GM12873 (cell line): ENCODE measurements around the gene NAA50.

Experiments
- TF ChIP-seq, protein P1 (sequence below): IDR thresholded peaks from 2 replicates; pipeline ENCODE4 v1.5.1; 2012; ENCODE audit warnings: low read depth, mild to moderate bottlenecking, moderate library complexity, low read length, control low read depth; ENCODE audit not compliant: insufficient read depth; ENCODE audit errors: missing control alignments

NAA50 gene

DNA sequence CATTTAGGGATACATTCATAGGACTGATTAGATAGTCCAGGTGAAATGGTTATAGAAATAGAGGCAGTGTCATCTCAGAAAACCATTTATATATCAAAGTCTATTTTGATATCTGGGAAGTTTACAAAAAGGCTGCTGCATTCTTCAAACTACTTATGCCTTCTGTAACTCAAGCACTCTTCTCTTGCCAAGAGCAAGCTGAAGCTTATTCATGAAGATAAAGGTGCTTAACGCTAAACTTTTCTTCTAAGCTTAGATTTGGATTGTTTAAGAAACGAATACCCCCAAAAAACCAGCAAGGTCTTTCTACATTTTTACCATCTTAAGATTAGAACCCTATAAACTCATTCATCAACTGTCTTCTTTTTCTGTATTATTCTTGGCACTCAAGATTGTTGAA lies 26.3 kb downstream of the NAA50 start:
- TF ChIP-seq, protein P1, sequence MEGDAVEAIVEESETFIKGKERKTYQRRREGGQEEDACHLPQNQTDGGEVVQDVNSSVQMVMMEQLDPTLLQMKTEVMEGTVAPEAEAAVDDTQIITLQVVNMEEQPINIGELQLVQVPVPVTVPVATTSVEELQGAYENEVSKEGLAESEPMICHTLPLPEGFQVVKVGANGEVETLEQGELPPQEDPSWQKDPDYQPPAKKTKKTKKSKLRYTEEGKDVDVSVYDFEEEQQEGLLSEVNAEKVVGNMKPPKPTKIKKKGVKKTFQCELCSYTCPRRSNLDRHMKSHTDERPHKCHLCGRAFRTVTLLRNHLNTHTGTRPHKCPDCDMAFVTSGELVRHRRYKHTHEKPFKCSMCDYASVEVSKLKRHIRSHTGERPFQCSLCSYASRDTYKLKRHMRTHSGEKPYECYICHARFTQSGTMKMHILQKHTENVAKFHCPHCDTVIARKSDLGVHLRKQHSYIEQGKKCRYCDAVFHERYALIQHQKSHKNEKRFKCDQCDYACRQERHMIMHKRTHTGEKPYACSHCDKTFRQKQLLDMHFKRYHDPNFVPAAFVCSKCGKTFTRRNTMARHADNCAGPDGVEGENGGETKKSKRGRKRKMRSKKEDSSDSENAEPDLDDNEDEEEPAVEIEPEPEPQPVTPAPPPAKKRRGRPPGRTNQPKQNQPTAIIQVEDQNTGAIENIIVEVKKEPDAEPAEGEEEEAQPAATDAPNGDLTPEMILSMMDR = no peak

DNA sequence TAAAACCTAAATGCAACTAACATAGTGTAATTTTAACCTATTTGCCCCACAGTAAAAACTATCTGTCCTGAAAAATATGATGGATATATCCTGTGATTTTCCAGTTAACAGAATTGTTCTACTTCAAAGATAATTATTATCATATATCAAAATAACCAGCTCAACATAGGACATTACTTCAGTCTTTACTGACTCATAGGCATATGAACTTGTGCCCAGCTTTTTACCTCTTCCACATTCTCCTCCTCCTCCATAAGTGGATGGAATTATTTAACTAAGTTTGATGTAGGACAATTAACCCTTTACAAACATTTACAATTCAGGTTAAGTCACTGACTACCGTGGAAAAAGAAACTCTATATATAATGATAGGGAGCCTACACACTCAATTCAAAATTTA lies 26.8 kb downstream of the NAA50 start:
- TF ChIP-seq, protein P1 = no peak

DNA sequence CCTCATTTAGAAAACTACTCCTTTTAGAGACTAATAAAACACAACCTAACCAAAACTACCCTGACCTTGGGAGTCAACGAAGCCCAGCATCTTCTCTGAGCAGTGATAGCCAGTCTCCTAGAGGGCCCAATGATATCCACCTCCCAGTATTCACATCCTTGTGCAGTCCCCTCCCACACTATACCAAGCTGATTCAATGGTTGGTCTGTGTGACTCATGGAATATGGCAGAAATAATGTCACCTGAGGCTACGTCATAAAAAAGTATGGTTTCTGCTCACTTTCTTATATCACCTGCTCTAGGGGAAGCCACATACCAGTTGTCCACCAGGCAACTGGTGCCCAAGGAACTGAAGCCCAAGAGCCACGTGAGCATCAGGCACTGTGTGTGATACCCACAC lies 28.2 kb downstream of the NAA50 start:
- TF ChIP-seq, protein P1 = no peak

DNA sequence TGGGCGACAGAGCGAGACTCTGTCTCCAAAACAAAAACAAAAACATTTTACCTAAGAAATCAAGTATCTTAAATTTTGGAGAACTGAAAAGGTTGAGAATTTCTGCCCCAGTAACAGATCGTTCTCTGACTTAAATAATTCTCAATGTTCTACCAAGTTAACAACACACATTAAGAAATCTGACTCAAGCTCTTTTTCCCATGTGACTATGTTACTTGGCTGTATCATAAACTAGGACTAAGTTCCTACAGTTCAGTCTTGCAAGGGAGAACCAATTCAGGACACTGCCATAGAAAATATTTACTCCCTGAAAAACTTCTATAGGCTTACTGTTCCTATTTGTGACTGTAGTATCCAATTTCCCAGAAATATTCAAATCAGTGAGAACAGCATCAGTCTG lies 28.7 kb downstream of the NAA50 start:
- TF ChIP-seq, protein P1 = no peak

DNA sequence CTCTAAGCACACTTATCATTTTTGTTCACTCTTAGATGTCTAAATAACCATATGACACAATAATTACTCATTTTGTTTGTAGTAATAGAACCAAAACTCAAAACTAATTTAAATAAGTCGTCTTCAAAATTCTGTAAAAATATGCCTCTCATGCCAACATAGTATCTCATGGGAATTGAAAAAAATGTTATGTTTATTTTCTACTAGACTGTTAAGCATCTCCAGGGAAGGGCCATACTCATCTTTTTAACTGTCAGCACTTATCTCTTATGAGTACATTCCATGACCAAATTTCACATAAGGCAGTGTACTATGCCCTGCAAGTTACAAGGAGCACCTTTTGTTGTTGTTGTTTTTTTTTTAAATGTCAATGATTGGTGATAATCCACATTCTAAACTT lies 31.3 kb downstream of the NAA50 start:
- TF ChIP-seq, protein P1 = no peak

DNA sequence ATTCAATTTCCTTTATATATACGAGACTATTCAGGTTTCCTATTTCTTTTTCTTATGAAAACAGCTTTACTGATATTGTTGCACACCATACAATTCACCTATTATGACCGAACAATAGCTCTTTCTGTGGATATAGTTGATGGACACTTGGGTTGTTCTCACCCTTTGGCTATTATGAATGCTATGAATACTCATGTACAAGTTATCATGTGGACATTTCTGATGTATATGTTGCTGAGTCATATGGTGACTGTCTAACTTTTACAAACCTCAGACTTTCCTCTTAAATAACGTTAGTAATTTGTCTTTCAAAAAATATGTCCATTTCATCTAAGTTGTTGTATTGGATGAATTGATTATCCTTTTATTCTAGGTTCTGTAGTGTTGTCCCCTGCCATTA lies 33.9 kb downstream of the NAA50 start:
- TF ChIP-seq, protein P1 = no peak

DNA sequence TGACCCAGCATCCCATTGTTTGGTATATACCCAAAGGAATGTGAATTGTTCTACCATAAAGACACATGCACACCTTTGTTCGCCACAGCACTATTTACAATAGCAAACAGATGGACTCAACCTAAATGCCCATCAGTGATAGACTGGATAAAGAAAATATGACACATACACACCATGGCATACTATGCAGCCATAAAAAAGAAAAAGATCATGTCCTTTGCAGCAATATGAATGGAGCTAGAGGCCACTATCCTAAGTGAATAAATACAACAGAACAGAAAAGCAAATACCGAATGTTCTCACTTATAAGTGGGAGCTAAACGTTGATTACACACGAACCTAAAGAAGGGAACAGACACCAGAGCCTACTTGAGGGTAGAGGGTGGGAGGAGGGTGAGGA lies 38.2 kb downstream of the NAA50 start:
- TF ChIP-seq, protein P1 = no peak
